Effector memory CD4-positive, alpha-beta T cell (primary cell): ENCODE data around the gene CRYAA.

Source experiments
- DNase-seq, 3 donors: peaks; one replicate each; pipeline ENCODE4 v3.0.0-alpha.2; 2020
- H3K27ac ChIP-seq: 2 replicates; pipeline ENCODE4 v1.7.0; 2013; ENCODE audit warnings: mild to moderate bottlenecking, low read length, moderate library complexity; ENCODE audit not compliant: insufficient read depth, poor library complexity, severe bottlenecking
- H3K27me3 ChIP-seq: replicated peaks from 2 replicates; pipeline ENCODE4 v1.7.0; 2013; ENCODE audit warnings: mild to moderate bottlenecking, low read length; ENCODE audit not compliant: insufficient read depth, control insufficient read depth, poor library complexity, severe bottlenecking
- H3K36me3 ChIP-seq: 2 replicates; pipeline ENCODE4 v1.7.0; 2013; ENCODE audit warnings: mild to moderate bottlenecking, low read length, moderate library complexity; ENCODE audit not compliant: control insufficient read depth, insufficient read depth
- H3K4me1 ChIP-seq: 2 replicates; pipeline ENCODE4 v1.7.0; 2013; ENCODE audit warnings: low read length, mild to moderate bottlenecking; ENCODE audit not compliant: control insufficient read depth, insufficient read depth, poor library complexity, severe bottlenecking
- H3K4me3 ChIP-seq: 2 replicates; pipeline ENCODE4 v1.7.0; 2013; ENCODE audit warnings: low read length, low read depth, mild to moderate bottlenecking; ENCODE audit not compliant: insufficient read depth, poor library complexity, severe bottlenecking
- H3K9me3 ChIP-seq: 2 replicates; pipeline ENCODE4 v1.7.0; 2013; ENCODE audit warnings: mild to moderate bottlenecking, low read length, moderate library complexity; ENCODE audit not compliant: control insufficient read depth

Gene CRYAA

DNA sequence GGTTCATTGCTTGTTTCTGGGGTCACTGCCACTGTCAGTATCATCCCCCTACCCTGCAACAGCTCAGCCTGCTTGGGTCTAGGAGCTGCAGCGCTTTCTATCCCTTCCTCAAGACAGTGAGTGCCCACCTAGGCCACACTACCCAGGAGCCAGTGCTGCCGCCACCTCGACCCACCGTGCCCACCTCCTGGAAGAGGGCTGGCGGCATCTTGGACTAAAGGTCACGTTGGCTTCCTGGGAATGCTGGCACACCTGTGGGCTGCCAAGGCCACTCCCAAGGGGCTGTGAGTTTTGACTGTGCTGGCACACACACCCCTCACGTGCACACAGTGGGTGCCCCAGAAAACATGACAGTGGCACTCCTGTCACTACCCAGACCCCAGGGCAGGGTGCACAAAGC lies 22.1 kb downstream of the CRYAA start:
- Histone ChIP-seq H3K27ac (no peak overlapping the region), H3K4me1 (no peaks in the 10 kb centered on the region), H3K27me3 (no peaks in the 10 kb centered on the region), H3K4me3 (no peak overlapping the region), H3K9me3 (no peaks in the 10 kb centered on the region), H3K36me3 (no peaks in the 10 kb centered on the region)
- no peak for DNase-seq

GRCh38 chr21:43191521-43191920 lies 22.7 kb downstream of the CRYAA start:
- Histone ChIP-seq H3K4me1 (no peaks in the 10 kb centered on the region), H3K27ac (no peak overlapping the region), H3K27me3 (no peaks in the 10 kb centered on the region), H3K9me3 (no peaks in the 10 kb centered on the region), H3K36me3 (no peaks in the 10 kb centered on the region), H3K4me3 (no peak overlapping the region)
- no peak for DNase-seq

GRCh38 chr21:43191971-43192370 lies 23.2 kb downstream of the CRYAA start:
- DNase-seq = no peak
- Histone ChIP-seq H3K4me1 (no peaks in the 10 kb centered on the region), H3K36me3 (no peaks in the 10 kb centered on the region), H3K27ac (no peak overlapping the region), H3K27me3 (no peaks in the 10 kb centered on the region), H3K4me3 (no peak overlapping the region), H3K9me3 (no peaks in the 10 kb centered on the region)

DNA sequence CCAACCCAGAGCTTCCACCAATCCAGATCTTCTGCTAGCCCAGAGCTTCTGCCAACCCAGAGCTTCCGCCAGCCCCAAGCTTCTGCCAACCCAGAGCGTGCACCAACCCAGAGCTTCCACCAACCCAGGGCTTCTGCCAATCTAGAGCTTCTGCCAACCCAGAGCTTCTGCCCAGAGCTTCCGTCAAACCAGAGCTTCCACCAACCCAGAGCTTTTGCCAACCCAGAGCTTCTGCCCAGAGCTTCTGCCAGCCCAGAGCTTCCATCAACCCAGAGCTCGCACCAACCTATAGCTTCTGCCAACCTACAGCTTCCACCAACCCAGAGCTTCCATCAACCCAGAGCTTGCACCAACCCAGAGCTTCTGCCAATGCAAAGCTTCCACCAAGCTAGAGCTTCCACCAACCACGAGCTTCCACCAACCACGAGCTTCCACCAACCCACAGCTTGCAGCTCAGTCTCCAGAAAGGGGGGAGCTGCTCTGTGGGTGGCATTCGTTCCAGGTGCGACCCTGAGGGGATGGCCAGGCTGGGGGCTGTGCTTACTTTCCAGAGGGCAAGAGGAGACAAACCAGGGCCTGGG lies 23.8 kb downstream of the CRYAA start:
- no peak overlapping the region for H3K27ac ChIP-seq
- DNase-seq = no peak

GRCh38 chr21:43193088-43193650 lies 24.4 kb downstream of the CRYAA start:
- DNase-seq = no peak
- H3K27ac ChIP-seq = no peak overlapping the region
- no peaks in the 10 kb centered on the region for H3K27me3 ChIP-seq
- no peaks in the 10 kb centered on the region for H3K9me3 ChIP-seq
- H3K36me3 ChIP-seq = no peaks in the 10 kb centered on the region
- H3K4me1 ChIP-seq = no peaks in the 10 kb centered on the region
- H3K4me3 ChIP-seq = no peak overlapping the region

More for the DNA sequence above, 23.8 kb downstream of the CRYAA start:
- Histone ChIP-seq H3K36me3 (no peaks in the 10 kb centered on the region), H3K4me3 (no peak overlapping the region), H3K4me1 (no peaks in the 10 kb centered on the region), H3K9me3 (no peaks in the 10 kb centered on the region), H3K27me3 (no peaks in the 10 kb centered on the region)

GRCh38 chr21:43193651-43194302 lies 25.0 kb downstream of the CRYAA start:
- no peak for DNase-seq
- no peak overlapping the region for H3K4me3 ChIP-seq
- H3K27ac ChIP-seq = no peak overlapping the region
- H3K9me3 ChIP-seq = no peaks in the 10 kb centered on the region
- H3K36me3 ChIP-seq = no peaks in the 10 kb centered on the region
- H3K4me1 ChIP-seq = no peaks in the 10 kb centered on the region
- no peaks in the 10 kb centered on the region for H3K27me3 ChIP-seq

- no peak overlapping the region for H3K4me3 ChIP-seq
- no peak for DNase-seq
- no peak overlapping the region for H3K27ac ChIP-seq
- no peaks in the 10 kb centered on the region for H3K36me3 ChIP-seq
- H3K4me1 ChIP-seq = no peaks in the 10 kb centered on the region
- H3K27me3 ChIP-seq = no peaks in the 10 kb centered on the region
- no peaks in the 10 kb centered on the region for H3K9me3 ChIP-seq
Measured at GRCh38 chr21:43194303-43195120, 25.7 kb downstream of the CRYAA start.

GRCh38 chr21:43195121-43196021 lies 26.6 kb downstream of the CRYAA start:
- DNase-seq = no peak
- Histone ChIP-seq H3K4me1 (no peaks in the 10 kb centered on the region), H3K36me3 (no peaks in the 10 kb centered on the region), H3K4me3 (no peak overlapping the region), H3K27me3 (no peaks in the 10 kb centered on the region), H3K27ac (no peak overlapping the region), H3K9me3 (no peaks in the 10 kb centered on the region)

DNA sequence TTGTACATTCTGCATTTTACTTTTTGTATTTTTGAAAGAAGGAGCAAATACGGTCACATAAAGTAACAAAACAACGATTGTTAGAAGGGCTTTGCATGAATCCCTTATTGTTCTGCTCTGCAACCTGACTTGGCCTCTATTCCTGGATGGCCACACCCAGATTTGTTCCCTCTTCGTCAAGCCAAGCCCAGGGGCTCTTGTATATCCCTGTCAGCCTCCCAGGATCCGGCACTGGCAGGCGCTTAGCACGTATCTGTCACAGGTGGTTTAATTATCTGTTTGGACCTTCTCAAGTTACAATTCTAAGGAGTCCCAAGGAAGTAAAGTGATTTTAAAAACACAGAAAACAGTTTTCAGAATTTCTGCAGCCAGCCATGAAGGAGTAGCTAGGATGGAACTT lies 28.0 kb downstream of the CRYAA start:
- no peak overlapping the region for H3K4me3 ChIP-seq
- DNase-seq = no peak
- H3K27ac ChIP-seq = no peak overlapping the region
- H3K9me3 ChIP-seq = no peaks in the 10 kb centered on the region
- H3K4me1 ChIP-seq = no peaks in the 10 kb centered on the region
- no peaks in the 10 kb centered on the region for H3K36me3 ChIP-seq
- H3K27me3 ChIP-seq = no peaks in the 10 kb centered on the region
